Frontal cortex (tissue), 4 donors: ENCODE results near the gene KCNRG. TPM values are rescaled to one million over a fixed set of nuclear protein-coding genes. Genes with fewer than 3 reads are reported as not detected.

Experiments
- DNase-seq, 2 donors: peaks; one replicate each; pipeline ENCODE4 v3.0.0; 2012; ENCODE audit warnings: low spot score in 2 of 2
- FAIRE-seq: peaks from 2 replicates; lab custom pipeline; 2012; peaks lifted over from hg19 to GRCh38; lab: Jason Lieb, UNC
- small RNA-seq: library from RNA; depleted of rRNA; stranded (forward); fragments of <200 nt; gene quantifications from one replicate; pipeline ENCODE3, GENCODE V24; 2014
- total RNA-seq: library from RNA; depleted of rRNA; stranded (reverse); fragments of >200 nt; gene quantifications from one replicate; pipeline ENCODE4 v1.2.3, GENCODE V29; 2014
- donor health status: control.
- donor health status: control.
- donor health status: control.

The KCNRG gene
- total RNA-seq, 1 donor from 2014 or later, result 31.8 TPM

GRCh38 chr13:50070186-50070585 is 54.9 kb downstream of the KCNRG start:
- DNase-seq (no peak), FAIRE-seq (no peak)

Small RNA genes within 50 kb of the gene (small RNA-seq; reads per million reads assigned to genes)
- gene MIR16-1, result 4.4 reads per million, percentile 91 among the genes with 10 or more reads in this experiment
- gene MIR3613, result 0.76 reads per million, percentile 56 among the genes with 10 or more reads in this experiment
- not detected for gene RF02105
- not detected for gene RF02106
- gene RF02107, result not detected
- not detected for gene RF02108

Other genes with a start within 250 kb of the KCNRG start
- 66.9 TPM for gene KPNA3, start 222.8 kb upstream of the KCNRG start, total RNA-seq
- gene SPRYD7, start 79.1 kb upstream of the KCNRG start, total RNA-seq, result 12.6 TPM
- 157 TPM for gene TRIM13, start 18.4 kb upstream of the KCNRG start, total RNA-seq